22Rv1 (cell line): ENCODE results near the gene MAP3K20.

Experiments
- CTCF ChIP-seq: fragments of 450-650 bp; IDR thresholded peaks from 2 replicates; pipeline ENCODE4 v1.5.1; 2017; ENCODE audit warnings: mild to moderate bottlenecking
- ZFX ChIP-seq: fragments of 450-650 bp; IDR thresholded peaks from 2 replicates; pipeline ENCODE4 v1.6.1; 2017; ENCODE audit warnings: antibody characterized with exemption, borderline replicate concordance

- TF ChIP-seq CTCF: no peak
- TF ChIP-seq ZFX: no peak
These were observed 82.1 kb downstream of the MAP3K20 start for GRCh38 chr2:173157676-173158293.
